ENCODE measurements around the gene SCN2A. TPM values are rescaled to one million over a fixed set of nuclear protein-coding genes. Genes with fewer than 3 reads are reported as not detected.

The SCN2A gene
- total RNA-seq, 2 donors from 2014 or later: 1.8 TPM; not detected in 1

GRCh38 chr2:165371356-165371755, 132.1 kb downstream of the SCN2A start:
- Histone ChIP-seq H3K9me3 (no peaks in the 10 kb centered on the region), H3K27me3 (replicated peaks; ENCODE audit: insufficient read depth) (no peaks in the 10 kb centered on the region), H3K27ac (no peak overlapping the region), H3K4me1 (ENCODE audit: control insufficient read depth in 1 of 2, low read depth in 2 of 2) (no peaks in the 10 kb centered on the region), H3K36me3 (no peaks in the 10 kb centered on the region), H3K4me3 (no peak overlapping the region)
- DNase-seq (ENCODE audit: low spot score) (no peak), ATAC-seq (ENCODE audit: insufficient number of reproducible peaks, low FRiP score, low read depth) (no peak)
- no peak for TF ChIP-seq CTCF (IDR thresholded peaks at IDR 0.05)

GRCh38 chr2:165373278-165374010, 134.2 kb downstream of the SCN2A start:
- Histone ChIP-seq H3K36me3 (no peaks in the 10 kb centered on the region), H3K4me3 (no peak overlapping the region), H3K27ac (no peak overlapping the region), H3K9me3 (no peaks in the 10 kb centered on the region), H3K4me1 (ENCODE audit: control insufficient read depth in 1 of 2, low read depth in 2 of 2) (no peaks in the 10 kb centered on the region), H3K27me3 (replicated peaks; ENCODE audit: insufficient read depth) (no peaks in the 10 kb centered on the region)
- ATAC-seq (ENCODE audit: insufficient number of reproducible peaks, low FRiP score, low read depth) (no peak), DNase-seq (ENCODE audit: low spot score) (no peak)
- TF ChIP-seq CTCF (IDR thresholded peaks at IDR 0.05): no peak

- Histone ChIP-seq H3K9me3 (no peaks in the 10 kb centered on the region), H3K27me3 (replicated peaks; ENCODE audit: insufficient read depth) (no peaks in the 10 kb centered on the region), H3K27ac (no peak overlapping the region), H3K4me1 (ENCODE audit: control insufficient read depth in 1 of 2, low read depth in 2 of 2) (no peaks in the 10 kb centered on the region), H3K4me3 (no peak overlapping the region), H3K36me3 (no peaks in the 10 kb centered on the region)
- no peak for TF ChIP-seq CTCF (IDR thresholded peaks at IDR 0.05)
- DNase-seq (ENCODE audit: low spot score): no peak
- no peak for ATAC-seq (ENCODE audit: insufficient number of reproducible peaks, low FRiP score, low read depth)
Measured at GRCh38 chr2:165376571-165376975, 137.4 kb downstream of the SCN2A start.

GRCh38 chr2:165382362-165382761, 143.1 kb downstream of the SCN2A start:
- TF ChIP-seq CTCF (IDR thresholded peaks at IDR 0.05): no peak
- Histone ChIP-seq H3K27ac (no peak overlapping the region), H3K9me3 (no peaks in the 10 kb centered on the region), H3K27me3 (replicated peaks; ENCODE audit: insufficient read depth) (no peaks in the 10 kb centered on the region), H3K36me3 (no peaks in the 10 kb centered on the region), H3K4me1 (ENCODE audit: control insufficient read depth in 1 of 2, low read depth in 2 of 2) (no peaks in the 10 kb centered on the region), H3K4me3 (no peak overlapping the region)
- ATAC-seq (ENCODE audit: insufficient number of reproducible peaks, low FRiP score, low read depth) (no peak), DNase-seq (ENCODE audit: low spot score) (no peak)

- no peak for ATAC-seq (ENCODE audit: insufficient number of reproducible peaks, low FRiP score, low read depth)
- Histone ChIP-seq H3K4me1 (ENCODE audit: control insufficient read depth in 1 of 2, low read depth in 2 of 2) (no peaks in the 10 kb centered on the region), H3K9me3 (no peaks in the 10 kb centered on the region), H3K27me3 (replicated peaks; ENCODE audit: insufficient read depth) (no peaks in the 10 kb centered on the region), H3K36me3 (no peaks in the 10 kb centered on the region), H3K4me3 (no peak overlapping the region), H3K27ac (no peak overlapping the region)
- no peak for DNase-seq (ENCODE audit: low spot score)
- TF ChIP-seq CTCF (IDR thresholded peaks at IDR 0.05): no peak
Measured at GRCh38 chr2:165390875-165391274, 151.7 kb downstream of the SCN2A start.

All from thoracic aorta (tissue), 2 donors.